GF-D8 (cell line): ENCODE measurements around the gene KLF16.

Source experiments
- DNase-seq: peaks from one replicate; lab custom pipeline; 2025; lab: John Stamatoyannopoulos, UW

Gene KLF16

GRCh38 chr19:1855040-1855827 lies 8.1 kb downstream of the KLF16 start:
- peak; percentile 87 for DNase-seq

- DNase-seq = no peak
Observed at GRCh38 chr19:1854542-1855039, 8.8 kb downstream of the KLF16 start.

- DNase-seq = no peak
Observed at GRCh38 chr19:1854039-1854541, 9.3 kb downstream of the KLF16 start.

GRCh38 chr19:1853295-1854038 lies 9.9 kb downstream of the KLF16 start:
- DNase-seq = peak; percentile 50

GRCh38 chr19:1852581-1853128 lies 10.7 kb downstream of the KLF16 start:
- DNase-seq = no peak

GRCh38 chr19:1851654-1852580 lies 11.5 kb downstream of the KLF16 start:
- DNase-seq = no peak

GRCh38 chr19:1850809-1851653 lies 12.3 kb downstream of the KLF16 start:
- DNase-seq = no peak

- no peak for DNase-seq
Observed at GRCh38 chr19:1849886-1850398, 13.4 kb downstream of the KLF16 start.

- no peak for DNase-seq
Observed at GRCh38 chr19:1849132-1849474, 14.3 kb downstream of the KLF16 start.

- peak; percentile 83 for DNase-seq
Observed at GRCh38 chr19:1848399-1849131, 14.8 kb downstream of the KLF16 start, which contains the start of gene REXO1. REXO1 (minus strand) TSS chr19:1848483; CDS start chr19:1848358, 125 bp downstream.

GRCh38 chr19:1847684-1848398 lies 15.5 kb downstream of the KLF16 start:
- no peak for DNase-seq

GRCh38 chr19:1847348-1847683 lies 16.1 kb downstream of the KLF16 start:
- no peak for DNase-seq

GRCh38 chr19:1846517-1847204 lies 16.7 kb downstream of the KLF16 start:
- DNase-seq = no peak

GRCh38 chr19:1845642-1846041 lies 17.7 kb downstream of the KLF16 start:
- DNase-seq = no peak

- no peak for DNase-seq
Observed at GRCh38 chr19:1845125-1845515, 18.3 kb downstream of the KLF16 start.

- DNase-seq = no peak
Observed at GRCh38 chr19:1844513-1845124, 18.8 kb downstream of the KLF16 start.

- no peak for DNase-seq
Observed at GRCh38 chr19:1843646-1844394, 19.6 kb downstream of the KLF16 start.
